SK-N-MC (cell line): ENCODE data around the gene GIPC1.

Experiments used
- EZH2 ChIP-seq: fragments of 200-600 bp; sonication (generic); IDR thresholded peaks from one replicate; pipeline ENCODE4 v1.6.1; 2017; ENCODE audit warnings: antibody characterized with exemption
- FOXP2 ChIP-seq: optimal IDR thresholded peaks from 2 replicates; pipeline ENCODE3; 2011; ENCODE audit warnings: mild to moderate bottlenecking, moderate library complexity; ENCODE audit not compliant: insufficient read depth; ENCODE audit errors: extremely low read length, control extremely low read depth
- POLR2AphosphoS5 ChIP-seq: IDR thresholded peaks from 2 replicates; pipeline ENCODE4 v1.6.1; 2012; ENCODE audit warnings: mild to moderate bottlenecking, low read depth, low read length, borderline replicate concordance

- TF ChIP-seq POLR2AphosphoS5 (no peak), EZH2 (no peak), FOXP2 (peak; percentile 44)
Measured at GRCh38 chr19:14477418-14478112, 18.4 kb downstream of the GIPC1 start.
